ENCODE results near the gene SPI1.

SPI1 gene

GRCh38 chr11:47305734-47306483, 72.4 kb downstream of the SPI1 start:
- TF ChIP-seq POLR2A (IDR thresholded peaks at IDR 0.05; ENCODE audit: low read depth, low read length), result no peak
- DNase-seq (ENCODE audit: insufficient read length, low spot score) (no peak), FAIRE-seq (no peak)

All from H54 (cell line).